Midbrain (tissue), 1 donor: ENCODE results near the gene ODAD4.

Experiments
- DNase-seq: peaks from one replicate; lab custom pipeline; 2025; lab: John Stamatoyannopoulos, UW

ODAD4 gene

GRCh38 chr17:41942626-41943373, 12.4 kb downstream of the ODAD4 start:
- no peak for DNase-seq

DNA sequence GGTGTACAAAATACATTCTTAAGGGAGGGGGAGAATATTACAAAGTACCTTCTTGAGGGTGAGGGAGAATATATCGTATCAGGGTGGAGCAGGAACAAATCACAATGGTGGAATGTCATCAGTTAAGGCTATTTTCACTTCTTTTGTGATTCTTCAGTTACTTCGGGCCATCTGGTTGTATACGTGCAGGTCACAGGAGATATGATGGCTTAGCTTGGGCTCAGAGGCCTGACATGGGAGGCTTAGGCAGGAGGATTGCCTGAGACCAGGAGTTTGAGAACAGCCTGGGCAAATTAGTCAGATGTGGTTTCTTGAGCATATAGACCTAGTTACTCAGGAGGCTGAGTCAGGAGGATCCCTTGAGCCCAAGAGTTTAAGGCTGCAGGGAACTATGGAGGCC, 13.1 kb downstream of the ODAD4 start:
- no peak for DNase-seq

- no peak for DNase-seq
Measured at GRCh38 chr17:41944943-41945342, 14.5 kb downstream of the ODAD4 start.

DNA sequence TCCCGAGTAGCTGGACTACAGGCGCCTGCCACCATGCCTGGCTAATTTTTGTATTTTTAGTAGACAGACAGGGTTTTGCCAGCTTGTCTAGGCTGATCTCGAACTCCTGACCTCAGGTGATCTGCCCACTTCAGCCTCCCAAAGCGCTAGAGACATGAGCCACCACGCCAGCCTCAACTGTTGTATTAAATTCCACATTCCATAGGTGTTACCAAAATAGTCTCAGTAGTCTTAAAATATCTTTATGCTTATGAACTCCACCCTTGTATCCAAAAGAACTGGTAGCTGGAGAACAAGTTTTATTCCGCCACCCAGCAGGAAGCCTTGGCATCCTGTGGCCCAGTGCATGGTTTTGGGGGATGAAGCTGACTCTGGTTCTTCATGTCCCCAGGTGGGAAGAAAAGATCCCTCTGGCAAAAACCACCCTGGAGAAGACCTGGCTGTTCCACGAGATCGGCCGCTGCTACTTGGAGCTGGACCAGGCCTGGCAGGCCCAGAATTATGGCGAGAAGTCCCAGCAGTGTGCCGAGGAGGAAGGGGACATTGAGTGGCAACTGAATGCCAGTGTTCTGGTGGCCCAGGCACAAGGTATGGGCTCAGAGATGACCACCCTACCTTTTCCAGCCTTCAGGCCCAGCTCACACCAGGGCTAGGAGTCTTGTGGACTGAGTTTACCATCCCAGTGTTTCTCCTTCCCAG, 18.5 kb downstream of the ODAD4 start:
- DNase-seq, result no peak

DNA sequence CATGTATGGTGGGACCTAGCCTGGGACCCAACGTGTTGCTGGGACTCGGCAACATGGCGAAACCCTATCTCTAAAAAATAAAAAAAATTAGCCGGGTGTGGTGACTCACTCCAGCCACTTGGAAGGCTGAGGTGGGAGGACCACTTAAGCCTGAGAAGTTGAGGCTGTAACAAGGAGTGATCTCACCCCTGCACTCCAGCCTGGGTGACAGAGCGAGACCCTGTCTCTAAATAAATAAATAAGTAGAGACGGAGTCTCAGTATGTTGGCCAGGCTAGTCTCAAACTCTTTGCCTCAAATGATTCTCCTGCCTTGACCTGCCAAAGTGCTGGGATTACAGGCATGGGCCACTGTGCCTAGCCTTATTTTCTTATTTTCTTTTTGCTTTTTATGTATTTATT, 26.1 kb downstream of the ODAD4 start:
- no peak for DNase-seq

DNA sequence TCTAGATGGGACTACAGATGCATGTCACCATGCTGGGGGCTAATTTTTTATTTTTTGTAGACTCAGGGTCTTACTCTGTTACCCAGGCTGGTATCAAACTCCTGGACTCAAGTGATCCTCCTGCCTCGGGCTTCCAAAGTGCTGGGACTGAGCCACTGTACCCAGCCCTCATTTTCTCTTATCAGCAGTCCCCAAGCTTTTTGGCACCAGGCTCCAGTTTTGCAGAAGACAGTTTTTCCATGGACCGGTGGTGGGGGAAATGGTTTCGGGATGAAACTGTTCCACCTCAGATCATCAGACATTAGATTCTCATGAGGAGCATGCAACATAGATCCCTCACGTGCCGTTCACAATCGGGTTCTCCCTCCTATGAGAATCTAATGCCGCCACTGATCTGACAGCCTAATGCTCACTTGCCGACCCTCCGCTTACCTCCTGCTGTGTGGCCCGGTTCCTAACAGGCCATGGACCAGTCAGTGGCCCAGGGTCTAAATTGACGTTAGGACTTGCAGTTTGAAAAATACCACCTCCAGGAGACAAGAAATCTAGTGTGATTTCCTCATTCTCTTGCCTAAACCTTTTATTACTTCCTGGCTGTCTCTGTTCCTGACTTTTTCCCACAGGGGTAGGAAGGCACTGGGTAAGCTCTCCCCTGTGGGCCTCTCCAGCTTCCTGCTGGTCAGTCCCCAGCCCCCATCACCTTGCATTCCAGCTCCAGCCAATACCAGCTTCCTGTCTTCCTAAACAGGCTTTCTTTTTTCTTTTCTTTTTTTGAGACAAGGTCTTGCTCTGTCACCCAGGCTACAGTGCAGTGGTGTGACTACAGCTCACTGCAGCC, 26.8 kb downstream of the ODAD4 start:
- DNase-seq, result no peak

- no peak for DNase-seq
Measured at GRCh38 chr17:41957869-41958439, 27.5 kb downstream of the ODAD4 start.

DNA sequence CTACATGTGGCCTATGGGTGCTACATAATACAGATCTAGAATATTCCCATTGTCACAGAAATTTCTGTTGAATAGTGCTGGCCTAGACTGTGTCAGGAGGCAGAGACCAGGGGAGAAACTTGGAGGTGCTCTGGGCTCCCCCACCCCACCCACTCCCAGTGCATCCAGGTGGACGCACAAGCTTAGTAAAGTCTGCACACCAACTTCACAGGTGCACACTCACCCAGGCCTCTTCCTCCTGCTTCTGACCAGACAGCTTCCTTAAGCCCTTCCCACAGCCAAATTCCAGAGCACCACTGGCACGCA, 28.6 kb downstream of the ODAD4 start:
- no peak for DNase-seq

- peak; percentile 18 for DNase-seq
Measured at GRCh38 chr17:41959336-41960095, 29.1 kb downstream of the ODAD4 start.

DNA sequence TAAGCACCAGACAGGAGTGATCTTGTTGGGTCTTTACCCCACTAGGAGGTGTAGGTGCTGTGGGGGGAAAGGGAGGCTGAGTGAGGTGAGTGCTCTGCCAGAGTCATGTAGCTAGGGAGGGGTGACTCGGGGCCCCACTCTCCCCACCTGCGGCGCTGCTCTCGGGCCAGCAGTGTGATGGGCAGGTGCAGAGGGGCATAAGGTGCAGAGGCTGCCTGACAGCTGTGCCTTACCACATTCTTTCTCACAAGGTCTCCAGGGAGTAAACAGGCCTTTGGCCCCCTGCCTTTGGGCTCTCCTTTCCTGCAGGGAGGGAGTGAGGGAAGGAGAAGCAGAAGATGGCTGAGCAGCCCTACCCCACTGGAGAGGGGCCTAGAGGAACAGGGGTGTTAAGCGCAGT, 31.7 kb downstream of the ODAD4 start:
- no peak for DNase-seq

DNA sequence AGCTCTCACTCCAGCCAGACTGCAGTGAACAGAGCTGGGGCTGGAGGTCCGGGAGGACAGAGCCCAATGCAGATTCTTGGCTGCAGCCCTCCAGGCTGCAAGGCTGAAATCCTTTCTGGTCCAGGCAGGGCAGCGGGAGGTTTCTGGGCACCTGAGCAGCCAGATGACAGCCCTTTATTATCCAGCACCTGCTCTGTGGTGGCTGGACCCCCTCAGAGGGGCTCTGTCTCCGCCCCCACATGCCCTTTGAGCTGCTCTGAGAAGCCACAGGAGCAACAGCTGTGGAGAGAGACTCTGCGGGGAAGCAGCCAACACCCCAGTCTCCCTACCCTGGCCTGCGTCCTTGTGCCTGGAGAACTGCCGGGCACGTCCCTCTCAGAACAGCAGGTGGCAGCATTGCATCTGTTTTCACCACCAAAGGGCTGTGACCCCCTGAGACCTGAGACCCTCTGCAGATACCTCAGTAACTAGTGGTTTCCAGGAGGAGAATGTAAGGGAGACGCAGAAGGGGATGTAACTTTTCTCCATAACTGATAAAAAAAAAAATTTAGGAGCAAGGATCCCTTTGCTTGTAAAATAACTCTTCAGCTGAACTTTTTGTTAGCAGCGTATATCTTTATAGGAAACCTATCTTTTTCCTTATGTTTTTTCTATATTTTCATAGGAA, 32.5 kb downstream of the ODAD4 start:
- DNase-seq, result peak; percentile 86

- DNase-seq, result no peak
Measured at GRCh38 chr17:41965694-41966462, 35.5 kb downstream of the ODAD4 start.

- DNase-seq, result peak; percentile 95
Measured at GRCh38 chr17:41966463-41967140, 36.2 kb downstream of the ODAD4 start, which contains the start of gene CNP. Gene CNP (plus strand): TSS chr17:41966795. CDS start chr17:41966885, 90 bp downstream.

DNA sequence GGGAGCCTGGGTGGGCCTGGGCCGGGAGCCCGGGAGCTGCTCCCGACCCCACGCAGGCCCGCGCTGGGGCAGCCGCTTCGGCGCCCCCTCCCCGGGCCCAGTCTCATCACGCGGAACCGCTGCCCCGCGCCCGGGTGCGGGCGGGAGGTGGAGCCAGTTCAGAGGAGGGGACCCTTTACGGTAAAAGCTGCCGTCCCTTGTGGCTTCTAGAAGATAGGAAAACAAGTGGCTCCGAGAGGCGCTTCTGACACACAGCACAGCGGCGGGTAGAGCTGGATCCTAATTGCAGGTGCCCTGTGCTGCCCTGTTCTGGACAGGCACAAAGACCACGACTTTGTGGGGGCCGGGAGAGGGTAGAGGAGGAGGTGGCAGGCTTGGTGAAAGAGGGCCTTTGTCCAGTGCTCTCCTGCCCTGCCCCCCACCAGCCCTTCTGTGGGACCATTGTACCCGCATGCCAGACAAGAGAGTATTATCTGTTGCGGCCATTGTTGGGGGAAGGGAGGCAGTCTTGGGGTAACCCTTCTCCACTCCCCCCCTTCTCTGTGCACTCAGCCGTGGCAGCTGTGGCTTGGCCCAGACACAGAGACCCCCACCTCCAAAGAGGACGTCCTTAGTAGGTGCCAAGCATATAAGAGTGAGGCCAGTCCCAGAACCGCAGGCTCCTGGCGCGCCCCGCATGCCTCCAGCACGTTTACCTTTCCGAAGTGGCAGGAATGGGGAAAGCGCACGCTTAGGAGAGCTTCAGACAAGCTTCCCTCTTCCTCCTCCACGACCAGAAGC, 36.9 kb downstream of the ODAD4 start:
- DNase-seq, result peak; percentile 93

GRCh38 chr17:41967921-41968578, 37.6 kb downstream of the ODAD4 start:
- no peak for DNase-seq

DNA sequence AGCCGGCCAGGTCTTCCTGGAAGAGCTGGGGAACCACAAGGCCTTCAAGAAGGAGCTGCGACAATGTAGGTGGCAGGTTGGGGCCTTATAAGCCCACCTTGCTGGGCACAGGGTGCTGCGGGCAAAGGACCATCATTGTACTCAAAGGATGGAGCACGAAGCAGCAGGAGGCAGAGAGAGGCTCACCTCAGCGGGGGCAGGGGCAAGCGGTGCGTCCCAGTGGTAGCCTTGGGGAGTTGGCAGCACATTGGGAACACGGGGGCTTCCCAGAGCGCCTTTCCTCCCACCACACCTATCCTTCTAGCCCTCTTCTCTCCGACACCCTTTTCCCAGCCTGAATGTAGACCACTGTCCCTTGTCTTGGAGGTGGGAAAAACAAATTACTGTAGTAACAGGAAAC, 38.3 kb downstream of the ODAD4 start:
- no peak for DNase-seq

DNA sequence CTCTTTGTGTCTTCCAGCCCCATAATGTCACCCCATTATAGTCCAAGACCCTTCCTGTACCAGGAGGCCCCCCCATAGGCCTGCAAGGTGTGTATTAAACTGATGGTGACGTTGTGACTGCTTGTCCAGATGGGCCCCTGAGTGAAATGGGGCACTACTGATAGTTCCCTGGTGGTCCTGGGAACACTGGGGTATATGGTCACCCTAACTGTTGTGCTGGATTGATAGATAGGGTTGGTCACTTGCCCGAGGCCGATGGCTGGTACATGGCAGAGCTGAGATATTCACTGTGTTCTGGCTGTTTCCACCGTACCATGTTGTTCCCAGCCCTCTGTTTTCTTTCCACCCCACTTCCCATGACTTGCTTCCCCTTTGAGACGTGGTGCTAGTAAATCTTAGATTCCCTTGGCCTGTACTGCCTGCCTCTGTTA, 40.5 kb downstream of the ODAD4 start:
- no peak for DNase-seq
